GM19238 (cell line): ENCODE data around the gene SPATS2.

Source experiments
- DNase-seq: peaks from one replicate; pipeline ENCODE4 v3.0.0; 2011; ENCODE audit warnings: low spot score; ENCODE audit not compliant: insufficient read length

Gene SPATS2

DNA sequence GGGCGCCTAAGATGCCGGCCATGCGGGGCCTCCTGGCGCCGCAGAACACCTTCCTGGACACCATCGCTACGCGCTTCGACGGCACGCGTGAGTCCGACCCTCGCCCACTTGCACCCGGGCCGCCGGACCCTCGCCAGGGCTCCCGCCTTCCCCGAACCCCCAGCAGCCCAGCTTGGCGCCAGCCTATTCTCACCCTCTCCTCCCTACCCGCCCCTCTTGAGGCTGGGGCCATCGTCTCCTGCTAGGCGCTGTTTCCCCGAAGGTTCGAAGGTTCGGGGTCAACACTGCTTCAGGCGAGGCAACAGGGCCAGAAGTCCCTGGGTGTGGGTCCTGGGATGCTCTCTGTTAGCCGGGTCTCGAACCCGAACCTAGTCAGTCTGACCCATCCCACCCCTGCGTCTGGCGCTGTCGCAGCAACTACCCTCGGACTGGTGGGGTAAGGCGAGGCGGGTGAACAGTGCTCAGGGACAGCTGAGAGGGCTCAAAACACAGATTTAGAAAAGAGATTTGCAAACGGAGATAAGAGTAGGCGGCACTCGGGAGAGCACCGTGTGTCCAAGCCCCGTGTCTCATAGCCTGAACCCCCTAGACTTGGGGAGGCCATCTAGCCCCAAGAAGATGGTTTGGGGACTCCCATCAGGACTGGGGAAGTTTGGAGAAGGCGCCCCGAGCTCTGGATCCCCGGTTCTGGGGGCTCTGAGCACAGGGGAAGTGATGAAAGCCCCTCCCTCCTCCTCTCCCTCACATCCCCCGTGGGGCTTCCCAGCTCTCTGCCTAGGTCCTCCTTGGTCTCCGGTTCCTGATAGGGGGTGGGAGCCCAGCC is 172.4 kb downstream of the SPATS2 start:
- DNase-seq, result no peak

DNA sequence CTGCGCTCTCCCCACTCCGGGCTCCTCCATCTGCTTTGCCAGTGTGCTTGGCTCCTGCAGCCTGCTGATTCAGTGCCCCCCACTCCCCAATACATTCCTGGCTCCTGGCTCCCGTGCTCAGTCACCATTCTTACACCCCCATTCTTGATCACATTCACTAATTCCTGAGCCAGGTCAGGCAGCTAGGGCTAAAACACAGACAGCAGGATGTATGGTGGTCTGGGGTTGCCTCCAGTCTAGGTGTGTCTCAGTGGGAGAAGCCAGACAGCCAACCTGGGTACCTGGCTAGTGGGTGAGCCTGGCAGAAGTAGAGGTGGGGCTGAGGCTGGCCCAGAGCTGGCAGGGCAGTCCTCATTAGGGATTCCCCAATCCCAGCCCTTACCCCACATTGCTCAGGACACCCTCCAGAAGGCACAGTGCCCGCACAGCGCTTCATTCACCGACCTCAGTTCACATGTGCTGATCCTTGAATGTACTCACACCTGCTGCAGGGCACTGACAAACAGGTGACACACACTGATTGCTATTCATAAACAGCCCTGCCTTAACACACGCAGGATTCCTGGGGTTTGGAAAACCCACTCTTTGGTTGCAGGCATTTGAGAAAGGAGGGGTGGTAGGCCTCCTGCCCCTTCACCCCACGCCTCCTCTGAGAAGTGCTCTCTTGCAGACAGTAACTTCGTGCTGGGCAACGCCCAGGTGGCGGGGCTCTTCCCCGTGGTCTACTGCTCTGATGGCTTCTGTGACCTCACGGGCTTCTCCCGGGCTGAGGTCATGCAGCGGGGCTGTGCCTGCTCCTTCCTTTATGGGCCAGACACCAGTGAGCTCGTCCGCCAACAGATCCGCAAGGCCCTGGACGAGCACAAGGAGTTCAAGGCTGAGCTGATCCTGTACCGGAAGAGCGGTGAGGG is 173.2 kb downstream of the SPATS2 start:
- no peak for DNase-seq

DNA sequence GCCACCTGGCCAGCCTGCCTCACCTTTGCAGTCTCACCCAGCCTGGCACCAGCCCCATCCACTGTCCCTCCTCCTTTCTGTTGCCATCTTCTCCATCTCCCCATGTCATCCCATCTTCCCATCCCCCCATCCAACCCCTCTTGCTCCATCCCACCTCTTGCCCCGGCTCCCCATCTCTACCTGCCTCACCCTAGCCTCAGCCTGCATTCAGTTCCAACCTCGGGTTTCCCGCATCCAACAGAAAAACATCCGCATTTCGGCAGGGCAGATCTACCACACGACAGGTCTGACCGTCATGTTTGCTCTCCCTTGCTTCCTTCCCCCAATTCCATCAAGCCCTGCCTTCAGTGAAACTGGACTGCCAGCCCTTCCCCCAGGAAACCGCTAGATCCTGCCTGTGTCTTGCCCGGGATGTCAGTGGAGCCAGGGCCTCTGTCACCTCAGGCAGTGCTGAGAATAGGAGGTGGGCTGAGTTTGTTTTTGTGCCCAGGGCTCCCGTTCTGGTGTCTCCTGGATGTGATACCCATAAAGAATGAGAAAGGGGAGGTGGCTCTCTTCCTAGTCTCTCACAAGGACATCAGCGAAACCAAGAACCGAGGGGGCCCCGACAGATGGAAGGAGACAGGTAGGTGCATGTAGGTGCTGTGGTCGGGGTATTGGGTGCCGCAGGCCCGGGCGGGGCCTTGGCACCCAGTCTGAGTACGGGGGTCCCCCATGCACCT is 174.0 kb downstream of the SPATS2 start:
- DNase-seq, result no peak

DNA sequence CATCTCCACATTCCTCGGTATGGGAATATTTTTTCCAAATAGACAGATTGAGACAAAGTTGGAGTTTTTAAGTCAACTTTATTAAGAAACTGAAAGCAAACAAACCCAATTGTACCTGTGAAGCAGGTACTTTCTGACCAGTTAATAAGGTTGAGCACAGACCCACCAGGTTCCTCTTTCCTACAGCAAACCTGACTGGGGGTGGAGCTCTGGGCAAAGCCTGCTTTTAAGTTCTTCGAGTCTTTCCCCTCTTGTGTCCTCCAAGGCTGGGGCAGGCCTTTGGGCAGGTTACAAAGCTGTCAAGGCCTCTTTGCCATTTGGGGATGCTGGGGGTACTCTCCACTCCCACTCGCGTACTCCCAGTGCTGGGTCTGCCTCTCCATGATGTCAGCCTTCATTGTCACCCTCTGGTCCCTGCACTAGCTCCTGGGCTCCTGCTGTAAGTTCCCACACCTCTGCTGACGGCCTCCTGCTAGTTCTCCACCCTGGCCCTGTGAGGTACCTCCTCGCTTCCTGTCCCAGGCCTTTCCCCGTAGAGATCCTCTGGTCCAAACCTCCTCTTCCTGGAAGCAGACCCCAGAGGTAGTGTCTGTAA is 174.7 kb downstream of the SPATS2 start:
- no peak for DNase-seq

DNA sequence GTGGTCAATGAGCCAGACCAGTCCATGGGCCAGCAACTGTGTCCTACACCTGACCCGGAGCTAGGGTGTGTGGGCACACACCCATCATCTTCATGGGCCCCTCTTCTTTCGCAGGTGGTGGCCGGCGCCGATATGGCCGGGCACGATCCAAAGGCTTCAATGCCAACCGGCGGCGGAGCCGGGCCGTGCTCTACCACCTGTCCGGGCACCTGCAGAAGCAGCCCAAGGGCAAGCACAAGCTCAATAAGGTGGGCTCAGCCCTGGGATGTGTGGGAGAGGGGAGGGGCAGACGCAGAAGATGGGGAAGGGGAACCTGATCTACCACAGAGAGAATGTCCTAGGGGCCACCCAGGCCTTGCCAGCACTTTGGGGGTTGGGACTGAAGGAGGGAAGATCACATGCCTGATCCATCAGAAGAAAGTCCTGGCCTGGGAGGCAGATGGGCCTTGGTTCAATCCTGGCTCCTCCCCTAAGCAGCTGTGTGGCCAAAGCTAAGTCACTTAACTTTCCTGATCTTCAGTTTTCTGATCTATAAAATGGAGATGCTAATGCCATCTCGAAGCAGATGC is 175.4 kb downstream of the SPATS2 start:
- no peak for DNase-seq

DNA sequence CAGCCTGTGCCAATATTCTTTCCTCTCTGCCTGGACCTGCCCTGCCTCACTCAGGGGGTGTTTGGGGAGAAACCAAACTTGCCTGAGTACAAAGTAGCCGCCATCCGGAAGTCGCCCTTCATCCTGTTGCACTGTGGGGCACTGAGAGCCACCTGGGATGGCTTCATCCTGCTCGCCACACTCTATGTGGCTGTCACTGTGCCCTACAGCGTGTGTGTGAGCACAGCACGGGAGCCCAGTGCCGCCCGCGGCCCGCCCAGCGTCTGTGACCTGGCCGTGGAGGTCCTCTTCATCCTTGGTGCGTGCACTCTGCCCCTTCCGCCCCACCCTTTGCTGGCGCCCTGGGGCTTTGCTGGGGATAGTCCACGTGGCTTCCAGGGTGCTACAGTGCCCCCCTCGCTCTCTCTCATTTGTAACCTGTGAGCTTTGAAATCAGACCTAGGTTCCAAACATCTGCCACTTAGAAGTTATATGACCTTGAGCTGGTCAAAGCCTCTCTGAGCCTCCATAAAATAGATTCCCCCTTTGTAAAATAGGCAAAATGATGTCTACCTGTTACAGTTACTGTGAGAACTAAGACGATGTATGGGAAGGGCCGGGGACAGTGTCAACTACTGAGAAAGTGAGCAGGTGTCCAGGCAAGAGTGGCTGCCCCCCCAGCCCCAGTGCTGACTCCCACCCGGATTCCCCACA is 176.1 kb downstream of the SPATS2 start:
- no peak for DNase-seq

DNA sequence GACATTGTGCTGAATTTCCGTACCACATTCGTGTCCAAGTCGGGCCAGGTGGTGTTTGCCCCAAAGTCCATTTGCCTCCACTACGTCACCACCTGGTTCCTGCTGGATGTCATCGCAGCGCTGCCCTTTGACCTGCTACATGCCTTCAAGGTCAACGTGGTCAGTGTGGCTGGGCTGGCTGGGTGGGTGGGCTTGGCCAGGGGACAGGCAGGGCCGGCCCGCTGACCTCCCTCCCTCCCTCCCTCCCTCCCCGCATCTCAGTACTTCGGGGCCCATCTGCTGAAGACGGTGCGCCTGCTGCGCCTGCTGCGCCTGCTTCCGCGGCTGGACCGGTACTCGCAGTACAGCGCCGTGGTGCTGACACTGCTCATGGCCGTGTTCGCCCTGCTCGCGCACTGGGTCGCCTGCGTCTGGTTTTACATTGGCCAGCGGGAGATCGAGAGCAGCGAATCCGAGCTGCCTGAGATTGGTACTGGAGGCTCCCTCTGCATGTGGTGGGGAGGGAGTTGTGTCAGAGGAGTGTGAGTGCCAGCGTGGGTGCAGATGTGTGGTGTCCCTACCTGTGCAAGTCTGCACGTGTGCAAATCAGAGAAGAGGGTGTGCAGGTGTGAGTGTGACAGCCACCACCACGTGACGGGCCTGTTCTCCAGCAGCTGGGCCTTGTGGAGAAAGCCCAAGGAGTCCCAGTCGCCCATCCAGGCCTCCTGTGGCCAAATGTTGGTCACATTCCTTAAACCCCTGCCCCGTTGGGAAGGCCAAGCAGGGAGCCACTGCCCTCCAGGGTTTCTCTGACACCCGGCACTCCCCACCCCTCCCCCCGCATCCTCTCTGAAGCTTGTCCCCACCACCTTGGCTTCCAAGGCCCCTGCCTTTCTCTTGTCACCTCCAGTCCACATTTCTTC is 176.9 kb downstream of the SPATS2 start:
- DNase-seq, result no peak

DNA sequence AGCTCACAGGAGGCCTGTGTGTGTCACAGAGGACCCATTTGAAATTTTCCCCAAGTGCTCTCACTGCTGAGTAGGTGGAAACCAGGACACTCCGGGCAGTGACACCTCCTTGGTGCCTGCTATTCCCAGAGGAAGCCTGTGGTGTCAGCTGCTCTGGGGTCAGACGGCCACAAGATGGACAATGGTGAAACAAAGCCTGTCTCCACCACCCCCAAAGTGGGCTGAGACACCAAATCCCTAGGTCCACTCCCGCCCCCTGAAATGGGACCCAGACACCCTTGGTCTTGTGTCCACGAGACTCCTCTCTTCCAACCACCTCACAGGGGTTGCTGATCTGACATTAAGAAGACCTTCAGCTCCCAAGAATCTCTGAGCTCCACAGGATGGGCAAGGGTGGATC is 178.6 kb downstream of the SPATS2 start:
- DNase-seq, result no peak

DNA sequence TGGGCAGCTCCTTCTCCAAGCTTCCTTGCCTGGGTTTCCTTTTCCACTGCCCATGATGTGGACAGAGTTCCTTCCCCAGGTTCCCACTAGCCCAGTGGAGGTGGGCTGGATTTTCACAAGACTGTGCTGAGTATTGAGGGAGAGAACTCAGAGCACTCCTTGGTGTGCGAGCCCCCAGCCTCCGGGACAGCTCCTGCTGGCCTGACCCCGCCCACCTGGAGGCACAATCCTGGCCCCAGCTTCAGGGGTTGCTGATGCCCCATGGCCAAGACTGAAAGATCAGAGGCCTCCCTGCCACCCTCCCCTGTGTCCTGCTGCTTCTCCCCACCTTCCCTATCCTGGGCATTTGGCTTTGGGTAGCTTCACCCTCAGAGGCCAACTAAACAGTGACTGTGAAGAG is 179.2 kb downstream of the SPATS2 start:
- no peak for DNase-seq

DNA sequence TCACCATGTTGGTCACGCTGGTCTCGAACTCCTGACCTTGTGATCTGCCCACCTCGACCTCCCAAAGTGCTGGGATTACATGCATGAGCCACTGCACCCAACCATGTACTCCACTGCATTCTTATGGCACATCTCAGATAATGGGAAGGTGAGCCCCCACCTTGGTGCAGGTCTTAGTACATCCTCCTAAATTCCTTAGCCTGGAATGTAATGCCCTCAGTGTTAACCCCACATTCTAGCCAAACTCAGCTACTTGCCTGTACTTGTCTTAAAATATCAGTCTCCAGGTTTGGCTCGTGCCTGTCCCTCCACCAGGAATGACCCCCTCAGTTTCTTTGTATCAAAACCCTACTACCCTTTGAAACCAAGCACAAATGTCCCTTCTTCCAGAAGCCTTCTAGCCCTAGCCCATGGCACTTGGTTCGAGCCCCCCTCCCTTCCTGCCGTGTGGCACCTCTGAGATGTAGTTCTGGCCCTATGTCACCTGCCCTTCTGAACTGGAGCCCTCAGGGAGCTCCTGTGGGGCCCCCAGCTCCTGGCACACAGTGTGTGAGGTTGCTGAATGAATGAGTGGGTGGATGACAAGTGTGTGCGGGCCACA is 179.9 kb downstream of the SPATS2 start:
- no peak for DNase-seq

DNA sequence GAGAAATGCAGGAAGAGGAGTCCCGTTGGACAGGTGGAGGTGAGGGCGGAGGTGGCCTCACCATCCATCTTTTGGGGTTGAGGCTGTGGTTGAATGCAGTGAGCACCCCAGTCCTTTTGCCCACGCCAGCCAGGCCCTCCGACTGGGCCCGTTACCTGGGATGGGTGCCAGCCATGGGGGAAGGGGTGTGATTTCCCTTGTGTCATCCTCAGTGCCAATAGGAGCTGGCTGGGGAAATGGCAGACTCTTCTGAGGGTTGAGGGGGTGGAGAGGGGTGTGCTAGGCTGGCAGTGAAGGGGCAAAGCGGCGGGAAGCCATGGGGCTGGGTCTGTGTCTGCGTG is 181.2 kb downstream of the SPATS2 start:
- no peak for DNase-seq

DNA sequence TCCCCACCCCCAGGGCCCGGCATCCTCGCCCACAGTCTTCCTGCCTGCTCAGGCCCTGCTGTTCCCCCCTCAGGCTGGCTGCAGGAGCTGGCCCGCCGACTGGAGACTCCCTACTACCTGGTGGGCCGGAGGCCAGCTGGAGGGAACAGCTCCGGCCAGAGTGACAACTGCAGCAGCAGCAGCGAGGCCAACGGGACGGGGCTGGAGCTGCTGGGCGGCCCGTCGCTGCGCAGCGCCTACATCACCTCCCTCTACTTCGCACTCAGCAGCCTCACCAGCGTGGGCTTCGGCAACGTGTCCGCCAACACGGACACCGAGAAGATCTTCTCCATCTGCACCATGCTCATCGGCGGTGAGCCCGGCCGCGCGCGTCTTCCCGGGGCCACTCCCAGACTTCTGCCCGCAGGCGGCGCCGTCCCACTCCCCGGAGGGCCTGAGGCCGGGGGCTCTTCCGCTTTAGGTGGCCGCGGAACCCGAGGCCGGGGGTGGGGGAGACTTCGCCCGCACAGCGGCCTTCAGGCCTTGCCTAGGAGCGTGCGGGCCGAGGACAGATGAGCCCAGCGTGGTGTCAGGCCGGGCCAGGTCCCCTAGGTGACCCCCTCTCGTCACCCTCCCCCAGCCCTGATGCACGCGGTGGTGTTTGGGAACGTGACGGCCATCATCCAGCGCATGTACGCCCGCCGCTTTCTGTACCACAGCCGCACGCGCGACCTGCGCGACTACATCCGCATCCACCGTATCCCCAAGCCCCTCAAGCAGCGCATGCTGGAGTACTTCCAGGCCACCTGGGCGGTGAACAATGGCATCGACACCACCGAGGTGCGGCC is 181.8 kb downstream of the SPATS2 start:
- DNase-seq, result no peak

DNA sequence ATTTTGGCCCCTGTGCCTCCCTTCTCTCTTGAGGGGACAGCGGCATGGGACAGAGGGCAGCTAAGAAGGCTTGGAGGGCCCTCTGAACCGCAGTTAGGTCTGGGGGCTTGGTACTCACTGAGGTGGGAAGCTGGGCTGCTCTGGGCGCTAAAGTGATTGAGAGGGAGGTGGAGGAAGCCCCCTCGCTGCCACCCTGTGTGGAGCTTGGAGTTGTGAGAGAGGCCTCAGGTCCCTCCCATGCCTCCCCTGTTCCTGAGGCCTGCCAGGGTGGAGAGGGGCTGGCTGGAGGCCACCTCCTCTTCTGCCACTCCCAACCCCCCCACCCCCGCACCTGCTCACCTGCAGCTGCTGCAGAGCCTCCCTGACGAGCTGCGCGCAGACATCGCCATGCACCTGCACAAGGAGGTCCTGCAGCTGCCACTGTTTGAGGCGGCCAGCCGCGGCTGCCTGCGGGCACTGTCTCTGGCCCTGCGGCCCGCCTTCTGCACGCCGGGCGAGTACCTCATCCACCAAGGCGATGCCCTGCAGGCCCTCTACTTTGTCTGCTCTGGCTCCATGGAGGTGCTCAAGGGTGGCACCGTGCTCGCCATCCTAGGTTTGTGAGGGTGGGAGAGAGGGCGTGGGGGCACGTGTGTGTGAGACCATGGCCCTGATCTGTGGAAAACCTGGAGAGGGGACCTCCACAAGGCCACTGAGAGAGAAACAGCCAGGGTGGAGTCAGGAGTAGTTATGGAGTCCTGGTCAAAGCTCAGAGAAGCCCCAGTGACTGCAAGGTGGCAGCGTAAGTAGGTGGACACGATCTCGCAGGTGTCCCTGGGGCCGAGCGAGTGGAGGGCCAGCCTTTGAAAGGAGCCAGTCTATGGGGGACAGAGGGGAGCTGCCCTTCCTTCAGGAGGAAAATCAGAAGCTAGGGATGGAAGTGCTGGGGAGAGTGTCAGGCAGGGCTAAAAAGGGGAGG is 182.8 kb downstream of the SPATS2 start:
- no peak for DNase-seq

DNA sequence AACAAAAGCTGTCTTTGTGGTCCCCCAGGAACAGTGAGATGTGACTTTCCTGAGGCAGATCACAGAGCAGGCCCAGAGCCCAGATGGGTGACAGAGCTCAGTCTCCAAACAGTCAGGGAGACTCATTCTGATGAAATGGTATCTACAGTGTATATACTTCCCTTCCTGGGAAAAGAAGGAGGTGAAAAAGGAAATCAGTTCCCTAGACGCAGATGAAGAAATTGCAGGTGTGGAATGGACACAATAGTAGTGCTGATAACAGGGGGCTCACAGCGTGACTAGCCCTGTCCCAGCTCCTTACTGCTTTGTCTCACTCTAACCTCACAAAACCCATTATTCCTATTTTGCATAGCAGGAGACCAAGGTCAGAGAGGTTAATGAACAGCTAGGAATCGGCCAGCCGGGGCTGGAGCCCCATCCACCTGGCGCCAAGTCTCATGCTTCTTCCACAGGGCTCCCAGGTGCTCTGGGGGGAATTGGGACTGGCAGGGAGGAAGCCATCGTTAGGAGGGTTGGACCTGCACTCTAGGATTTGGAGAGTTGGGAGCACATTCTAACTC is 183.5 kb downstream of the SPATS2 start:
- DNase-seq, result no peak

DNA sequence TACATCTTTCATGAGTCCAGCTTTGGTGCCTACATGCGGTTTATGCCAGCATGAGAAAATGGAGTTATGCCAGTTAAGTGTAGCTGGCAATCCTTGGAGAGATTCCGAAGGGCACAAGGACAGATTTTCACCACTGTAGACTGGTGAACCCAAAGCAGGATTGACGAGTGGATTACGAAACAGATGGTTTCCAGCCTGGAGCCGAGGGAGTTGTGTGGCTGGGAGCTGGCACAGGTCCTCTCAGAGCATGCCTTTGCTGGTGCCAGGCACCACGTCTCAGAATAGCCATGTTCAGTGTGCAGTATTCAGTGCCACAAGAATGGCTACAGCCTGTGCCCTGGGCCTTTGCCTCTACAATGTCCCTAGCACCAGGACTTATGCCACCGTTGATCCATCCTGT is 184.8 kb downstream of the SPATS2 start:
- DNase-seq, result no peak

DNA sequence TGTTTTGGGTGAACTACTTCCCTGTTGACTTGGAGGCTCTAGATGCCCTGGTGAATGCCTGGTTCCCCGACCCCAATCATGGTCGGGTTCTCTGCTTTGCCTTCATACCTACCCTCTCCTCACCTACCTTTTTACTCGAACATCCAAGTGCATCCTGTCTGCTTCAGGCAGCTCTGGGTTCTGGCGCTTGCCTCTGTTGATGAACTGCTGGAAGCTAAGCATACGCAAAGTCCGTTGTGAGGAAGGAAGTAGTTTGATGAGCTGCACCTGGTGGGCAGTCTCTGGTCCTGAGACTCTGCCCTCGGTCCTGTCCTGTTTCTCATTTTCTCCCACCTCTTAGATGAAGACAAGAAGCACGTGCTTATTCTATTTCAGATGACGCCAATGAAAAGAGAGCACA is 185.2 kb downstream of the SPATS2 start:
- DNase-seq, result no peak

DNA sequence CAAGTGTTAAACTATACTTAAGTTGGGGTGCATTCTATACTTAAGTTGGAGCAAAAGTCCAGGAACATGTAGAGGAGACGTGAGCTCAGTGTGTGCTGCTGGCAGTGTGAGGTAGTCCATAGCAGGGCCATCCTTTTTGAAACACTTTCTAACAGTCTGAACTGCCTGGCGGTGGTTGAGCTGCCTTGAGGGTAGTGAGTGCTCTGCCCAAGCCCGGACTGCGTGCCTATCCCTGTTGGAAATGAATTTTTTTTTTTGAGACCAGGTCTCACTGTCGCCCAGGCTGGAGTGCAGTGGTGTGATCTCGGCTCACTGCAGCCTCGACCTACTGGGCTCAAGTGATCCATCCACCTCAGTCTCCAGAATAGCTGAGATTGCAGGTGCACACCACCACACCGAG is 185.6 kb downstream of the SPATS2 start:
- no peak for DNase-seq
